RWPE1 (cell line): ENCODE data around the gene GIT2.
"Not testable (repeated sequence)": the region's sequence is repeated elsewhere in the genome, so short reads cannot be mapped to it uniquely, and the experiment has no call there.

Experiments used
- CTCF ChIA-PET: fragments of 350-600 bp; sonication (Branson Sonifier 250); formaldehyde crosslinking; extraction: SDS; loops from one replicate; lab custom pipeline; 2021; lab: Yijun Ruan, JAX
- POLR2A ChIA-PET: fragments of 400-600 bp; formaldehyde crosslinking; extraction: SDS; loops from one replicate; lab custom pipeline; 2020; ENCODE audit warnings: antibody characterized with exemption; ENCODE audit not compliant: low non-redundant PET; lab: Yijun Ruan, JAX
- DNase-seq: peaks from one replicate; pipeline ENCODE4 v3.0.0; 2012; ENCODE audit warnings: low spot score
- H3K27ac ChIP-seq: fragments of 450-650 bp; 2 replicates; pipeline ENCODE4 v1.5.1; 2017
- TF ChIP-seq, protein P1 (sequence below): fragments of 450-650 bp; conservative IDR thresholded peaks from 2 replicates; pipeline ENCODE4 v1.5.1; 2017; ENCODE audit warnings: low read depth, mild to moderate bottlenecking

The GIT2 gene

DNA sequence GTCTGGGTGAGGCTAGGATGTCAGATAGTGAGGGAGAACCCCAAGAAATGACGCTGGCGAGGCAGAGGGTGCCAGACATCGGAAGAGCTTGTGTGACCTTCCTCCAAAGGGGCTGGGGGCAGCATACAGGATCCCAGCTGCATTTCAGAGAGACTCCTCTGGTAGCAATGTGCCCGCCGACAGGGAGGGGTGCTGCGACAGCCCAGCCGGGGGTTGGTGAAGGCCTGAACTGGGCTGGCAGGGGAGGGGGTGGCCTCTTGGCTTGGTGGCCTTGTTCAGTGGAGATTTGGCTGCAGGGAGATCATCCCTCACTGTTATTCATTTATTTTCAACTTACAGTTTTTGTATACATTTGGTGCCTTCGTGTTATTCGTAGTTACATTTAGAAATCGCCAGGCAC is 90.9 kb downstream of the GIT2 start:
- POLR2A ChIA-PET: no interaction called here

DNA sequence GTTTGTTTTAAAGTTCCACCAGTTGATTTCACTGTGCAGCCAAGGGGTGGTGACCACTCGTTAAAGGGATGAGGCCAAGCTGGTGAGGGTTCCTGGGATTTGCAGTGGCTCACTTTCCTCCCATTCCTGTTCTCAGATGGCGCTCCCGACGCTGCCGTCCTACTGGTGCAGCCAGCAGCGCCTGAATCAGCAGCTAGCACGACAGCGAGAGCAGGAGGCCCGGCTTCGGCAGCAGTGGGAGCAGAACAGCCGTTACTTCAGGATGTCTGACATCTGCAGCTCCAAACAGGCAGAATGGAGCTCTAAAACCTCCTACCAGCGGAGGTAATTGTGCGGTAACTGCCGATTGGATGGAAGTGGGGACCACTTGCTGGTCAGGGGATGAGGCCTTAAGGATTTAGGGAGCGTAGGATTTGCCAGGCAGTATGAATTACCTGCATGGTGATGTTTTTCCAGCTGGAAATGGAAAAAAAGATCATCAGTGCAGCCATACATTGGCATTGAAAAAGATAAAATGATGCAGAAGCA is 93.2 kb downstream of the GIT2 start:
- no peak for DNase-seq
- POLR2A ChIA-PET: no interaction called here
- CTCF ChIA-PET: interaction anchor here (0.6 to 0.9 kb wide), 2 partner anchors 13 to 50 kb away, joined by 3 to 5 read pairs; no protein-coding TSS in a partner anchor
- TF ChIP-seq, protein P1, sequence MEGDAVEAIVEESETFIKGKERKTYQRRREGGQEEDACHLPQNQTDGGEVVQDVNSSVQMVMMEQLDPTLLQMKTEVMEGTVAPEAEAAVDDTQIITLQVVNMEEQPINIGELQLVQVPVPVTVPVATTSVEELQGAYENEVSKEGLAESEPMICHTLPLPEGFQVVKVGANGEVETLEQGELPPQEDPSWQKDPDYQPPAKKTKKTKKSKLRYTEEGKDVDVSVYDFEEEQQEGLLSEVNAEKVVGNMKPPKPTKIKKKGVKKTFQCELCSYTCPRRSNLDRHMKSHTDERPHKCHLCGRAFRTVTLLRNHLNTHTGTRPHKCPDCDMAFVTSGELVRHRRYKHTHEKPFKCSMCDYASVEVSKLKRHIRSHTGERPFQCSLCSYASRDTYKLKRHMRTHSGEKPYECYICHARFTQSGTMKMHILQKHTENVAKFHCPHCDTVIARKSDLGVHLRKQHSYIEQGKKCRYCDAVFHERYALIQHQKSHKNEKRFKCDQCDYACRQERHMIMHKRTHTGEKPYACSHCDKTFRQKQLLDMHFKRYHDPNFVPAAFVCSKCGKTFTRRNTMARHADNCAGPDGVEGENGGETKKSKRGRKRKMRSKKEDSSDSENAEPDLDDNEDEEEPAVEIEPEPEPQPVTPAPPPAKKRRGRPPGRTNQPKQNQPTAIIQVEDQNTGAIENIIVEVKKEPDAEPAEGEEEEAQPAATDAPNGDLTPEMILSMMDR: no peak
- no peak overlapping the region; the same call in 1 of the 2 replicates for H3K27ac ChIP-seq

More for the DNA sequence above, 90.9 kb downstream of the GIT2 start:
- CTCF ChIA-PET: no interaction called here
- H3K27ac ChIP-seq: no peak overlapping the region; the same call in 1 of the 2 replicates
- no peak for DNase-seq
- TF ChIP-seq, protein P1: no peak

DNA sequence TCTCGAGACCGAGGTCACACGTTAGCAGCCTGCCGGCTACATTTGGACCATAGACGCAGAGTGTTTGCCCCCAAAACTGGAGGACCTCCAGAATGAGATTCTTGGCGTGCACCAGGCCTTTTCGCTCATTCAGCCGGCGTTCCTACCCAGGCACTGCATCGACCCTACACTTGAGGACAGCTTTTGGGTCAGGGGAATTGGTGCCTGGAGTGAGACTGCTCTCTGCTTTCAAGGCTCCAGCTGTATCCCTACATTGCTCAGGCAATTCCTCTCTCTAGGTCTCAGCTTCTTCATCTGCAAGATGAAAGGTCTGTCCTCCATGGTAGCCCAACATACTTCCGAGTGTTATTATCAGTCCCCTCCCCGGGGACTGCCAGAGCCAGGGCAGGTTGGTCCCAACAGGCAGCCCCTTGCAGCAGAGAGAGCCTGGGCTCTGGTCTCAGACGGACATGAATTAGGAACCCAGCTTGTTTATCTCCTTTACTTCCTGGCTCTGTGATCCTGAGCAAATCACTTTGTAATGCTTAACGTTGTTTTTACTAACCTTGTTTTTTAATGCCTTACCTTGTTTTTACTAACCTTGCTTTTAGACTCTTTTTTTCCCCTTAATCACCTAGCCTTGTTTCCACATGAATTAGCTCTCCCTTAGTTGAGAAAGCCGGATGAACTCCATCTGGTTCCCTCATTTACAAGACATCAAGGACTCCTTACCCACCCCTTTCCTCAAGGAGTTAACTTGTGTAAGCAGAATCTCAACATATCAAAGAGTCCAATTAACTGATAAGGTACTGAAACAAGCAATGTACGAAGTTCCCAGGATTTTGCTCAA is 95.2 kb downstream of the GIT2 start:
- ChIA-PET CTCF (interaction anchor here (0.7 to 1.8 kb wide), 2 partner anchors 20 to 56 kb away, joined by 3 to 9 read pairs; no protein-coding TSS in a partner anchor), POLR2A (no interaction called here)
- TF ChIP-seq, protein P1: no peak
- peak overlapping the region; percentile 86 for H3K27ac ChIP-seq
- DNase-seq: peak; percentile 33

DNA sequence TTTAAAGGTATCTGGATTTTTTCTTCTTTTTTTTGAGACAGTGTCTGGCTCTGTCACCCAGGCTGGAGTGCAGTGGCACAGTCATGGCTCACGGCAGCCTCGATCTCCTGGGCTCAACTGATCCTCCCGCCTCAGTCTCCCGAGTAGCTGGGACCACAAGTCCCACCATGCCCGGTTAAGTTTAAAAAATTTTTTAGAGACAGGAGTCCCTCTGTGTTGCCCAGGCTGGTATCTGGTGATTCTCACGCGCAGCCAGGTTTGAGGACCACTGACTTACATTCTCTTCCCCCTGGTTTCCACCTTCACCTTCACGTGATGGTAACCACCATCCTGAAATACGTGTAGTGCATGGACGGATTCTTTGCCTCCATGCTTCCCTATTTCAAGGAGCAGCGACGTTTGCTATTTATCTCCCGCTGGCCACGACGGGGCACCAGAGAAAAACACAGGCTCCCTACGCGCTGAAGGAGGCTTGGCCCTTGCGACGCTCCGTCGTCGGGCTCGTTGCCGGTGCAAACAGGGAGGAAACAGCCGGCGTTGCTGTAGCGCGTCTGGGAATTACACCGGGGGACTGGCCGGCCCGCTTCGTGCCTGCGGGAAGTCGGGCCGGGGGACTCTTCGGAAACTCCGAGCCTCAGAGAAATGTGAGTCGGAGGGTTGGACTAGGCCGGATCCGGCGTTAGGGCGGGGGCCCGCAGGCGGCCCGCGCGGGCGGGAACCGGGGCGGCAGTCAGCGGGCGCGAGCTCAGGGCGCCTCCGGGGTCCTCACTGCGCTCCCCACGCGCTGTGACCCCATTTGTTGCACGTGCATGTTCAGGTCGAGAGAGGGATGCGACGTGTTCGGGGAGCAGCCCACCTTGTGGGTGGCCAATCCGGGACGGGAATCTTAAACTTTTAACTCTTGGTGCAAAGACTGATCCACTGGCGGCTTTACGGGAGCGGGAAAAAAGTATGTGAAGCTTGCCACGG is 96.1 kb downstream of the GIT2 start, which contains the start of gene TCHP:
Gene TCHP, plus strand, starts transcription at position 492 of the 969 bp plus-strand sequence. CDS start 2,753 bp downstream, outside the sequence.
- TF ChIP-seq, protein P1: peak; percentile 44; the same call in 1 of the 2 replicates
- ChIA-PET CTCF (interaction anchor here (0.5 to 1.8 kb wide), 3 partner anchors 55 to 1462 kb away, joined by 3 to 9 read pairs (median 4); no protein-coding TSS in a partner anchor), POLR2A (no interaction called here)
- peak; percentile 85 for DNase-seq
- H3K27ac ChIP-seq: peak within 1 kb of the TSS; percentile 86

DNA sequence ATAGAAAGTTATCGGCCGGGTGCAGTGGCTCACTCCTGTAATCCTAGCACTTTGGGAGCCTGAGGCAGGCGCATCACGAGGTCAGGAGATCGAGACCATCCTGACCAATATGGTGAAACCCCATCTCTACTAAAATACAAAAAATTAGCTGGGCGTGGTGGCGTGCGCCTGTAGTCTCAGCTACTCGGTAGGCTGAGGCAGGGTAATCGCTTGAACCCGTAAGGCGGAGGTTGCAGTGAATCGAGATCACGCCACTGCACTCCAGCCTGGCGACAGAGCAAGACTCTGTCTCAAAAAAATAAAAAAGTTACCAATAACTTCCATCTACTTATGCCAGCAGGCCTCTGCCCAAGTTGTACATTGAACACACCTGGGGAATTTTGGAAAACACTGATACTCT is 96.8 kb downstream of the GIT2 start:
- DNase-seq, POLR2A ChIA-PET: not testable (repeated sequence)
- H3K27ac ChIP-seq: peak overlapping the region; percentile 86
- CTCF ChIA-PET: interaction anchor here (0.7 kb wide), 1 partner anchor 320 kb away, joined by 4 read pairs; no protein-coding TSS in a partner anchor

DNA sequence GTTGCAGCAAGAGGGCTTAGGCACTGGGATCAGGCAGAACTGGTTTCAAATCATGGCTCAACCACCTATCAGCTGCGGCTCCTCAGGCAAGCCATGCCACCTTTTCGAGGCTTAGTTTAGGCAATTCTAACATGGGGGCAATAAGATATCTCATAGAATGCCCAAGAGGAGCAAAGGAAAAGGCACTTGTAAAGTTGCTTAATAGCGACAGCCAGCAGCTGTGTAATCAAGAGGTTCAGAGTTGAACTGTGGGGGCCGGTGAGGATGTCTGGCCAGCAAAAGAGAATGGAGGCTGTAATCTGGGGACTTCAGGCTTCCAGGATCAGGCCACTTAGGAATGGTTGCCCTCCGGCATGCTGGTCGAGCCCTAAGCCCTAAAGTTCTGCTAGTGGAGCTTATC is 99.1 kb downstream of the GIT2 start:
- TF ChIP-seq, protein P1: no peak
- no peak for DNase-seq
- CTCF ChIA-PET: interaction anchor here (0.7 kb wide), 1 partner anchor 9 kb away, joined by 5 read pairs; no protein-coding TSS in a partner anchor
- H3K27ac ChIP-seq: no peak overlapping the region
- POLR2A ChIA-PET: no interaction called here
